ENCODE data around the gene KRT71. TPM values are rescaled to one million over a fixed set of nuclear protein-coding genes. Genes with fewer than 3 reads are reported as not detected.
"Not testable (repeated sequence)": the region's sequence is repeated elsewhere in the genome, so short reads cannot be mapped to it uniquely, and the experiment has no call there.

KRT71 gene
- total RNA-seq, 3 donors from 2014 or later, result not detected

DNA sequence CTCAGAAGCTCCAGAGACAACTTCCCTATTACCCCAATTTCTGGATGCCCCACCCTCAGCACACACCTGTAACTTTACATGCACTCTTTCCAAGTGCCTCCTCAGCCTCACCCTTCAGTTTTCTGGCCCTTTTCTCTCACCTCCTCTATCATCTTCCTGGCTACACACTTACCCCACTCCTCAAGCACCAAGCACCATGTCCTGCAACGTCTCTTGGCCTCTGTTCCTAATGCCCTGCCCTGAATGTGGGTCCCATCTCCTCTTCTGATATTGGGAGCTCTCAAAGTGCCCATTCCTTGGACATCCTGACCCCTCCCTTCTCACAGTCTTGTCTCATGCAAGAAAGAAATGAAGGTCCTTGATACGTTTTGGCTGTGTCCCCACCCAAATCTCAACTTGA is 47.1 kb upstream of the KRT71 start:
- TF ChIP-seq, protein P1, sequence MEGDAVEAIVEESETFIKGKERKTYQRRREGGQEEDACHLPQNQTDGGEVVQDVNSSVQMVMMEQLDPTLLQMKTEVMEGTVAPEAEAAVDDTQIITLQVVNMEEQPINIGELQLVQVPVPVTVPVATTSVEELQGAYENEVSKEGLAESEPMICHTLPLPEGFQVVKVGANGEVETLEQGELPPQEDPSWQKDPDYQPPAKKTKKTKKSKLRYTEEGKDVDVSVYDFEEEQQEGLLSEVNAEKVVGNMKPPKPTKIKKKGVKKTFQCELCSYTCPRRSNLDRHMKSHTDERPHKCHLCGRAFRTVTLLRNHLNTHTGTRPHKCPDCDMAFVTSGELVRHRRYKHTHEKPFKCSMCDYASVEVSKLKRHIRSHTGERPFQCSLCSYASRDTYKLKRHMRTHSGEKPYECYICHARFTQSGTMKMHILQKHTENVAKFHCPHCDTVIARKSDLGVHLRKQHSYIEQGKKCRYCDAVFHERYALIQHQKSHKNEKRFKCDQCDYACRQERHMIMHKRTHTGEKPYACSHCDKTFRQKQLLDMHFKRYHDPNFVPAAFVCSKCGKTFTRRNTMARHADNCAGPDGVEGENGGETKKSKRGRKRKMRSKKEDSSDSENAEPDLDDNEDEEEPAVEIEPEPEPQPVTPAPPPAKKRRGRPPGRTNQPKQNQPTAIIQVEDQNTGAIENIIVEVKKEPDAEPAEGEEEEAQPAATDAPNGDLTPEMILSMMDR (IDR thresholded peaks at IDR 0.05), result no peak
- no peaks in the 10 kb centered on the region for H3K4me1 ChIP-seq (ENCODE audit: low read depth)
- intact Hi-C loops (cut with DNase I, micrococcal nuclease), result no loop called here
- ATAC-seq (no peak), DNase-seq (no peak)
- H3K36me3 ChIP-seq (ENCODE audit: low read depth), result no peaks in the 10 kb centered on the region
- no peaks in the 10 kb centered on the region for H3K9me3 ChIP-seq
- H3K4me3 ChIP-seq, result no peak overlapping the region

DNA sequence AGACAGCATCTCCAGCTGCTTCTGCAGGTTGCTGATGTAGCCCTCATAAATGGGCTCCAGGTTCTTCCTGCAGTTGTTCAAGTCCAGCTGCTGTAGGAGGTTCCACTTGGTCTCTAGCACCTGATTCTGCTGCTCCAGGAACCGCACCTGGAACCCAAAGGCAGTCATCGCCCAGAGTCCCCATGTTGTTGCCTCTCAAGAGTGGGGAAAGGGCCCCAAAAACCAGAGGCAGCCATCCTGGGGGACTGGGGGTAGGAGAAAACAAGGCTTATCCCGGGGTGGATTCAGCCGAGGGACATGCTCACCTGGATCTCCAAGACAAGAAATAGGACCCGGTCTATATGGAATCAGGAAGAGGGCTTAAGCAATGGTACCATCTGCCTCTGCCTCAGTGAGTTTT is 46.0 kb upstream of the KRT71 start:
- Histone ChIP-seq H3K36me3 (ENCODE audit: low read depth) (no peaks in the 10 kb centered on the region), H3K9me3 (no peaks in the 10 kb centered on the region), H3K4me1 (ENCODE audit: low read depth) (no peaks in the 10 kb centered on the region), H3K4me3 (no peak overlapping the region)
- DNase-seq (no peak), ATAC-seq (no peak)
- intact Hi-C loops (cut with DNase I, micrococcal nuclease), result no loop called here
- TF ChIP-seq, protein P1 (IDR thresholded peaks at IDR 0.05), result no peak

DNA sequence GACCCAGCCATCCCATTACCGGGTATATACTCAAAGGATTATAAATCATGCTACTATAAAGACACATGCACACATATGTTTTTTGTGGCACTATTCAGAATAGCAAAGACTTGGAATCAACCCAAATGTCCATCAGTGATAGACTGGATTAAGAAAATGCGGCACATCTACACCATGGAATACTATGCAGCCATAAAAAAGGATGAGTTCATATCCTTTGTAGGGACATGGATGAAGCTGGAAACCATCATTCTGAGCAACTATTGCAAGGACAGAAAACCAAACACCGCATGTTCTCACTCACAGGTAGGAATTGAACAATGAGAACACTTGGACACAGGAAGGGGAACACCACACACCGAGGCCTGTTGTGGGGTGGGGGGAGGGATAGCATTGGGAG is 41.3 kb upstream of the KRT71 start:
- H3K36me3 ChIP-seq (ENCODE audit: low read depth); H3K9me3 ChIP-seq; DNase-seq; H3K4me1 ChIP-seq (ENCODE audit: low read depth); intact Hi-C loops (cut with DNase I, micrococcal nuclease); ATAC-seq; H3K4me3 ChIP-seq: not testable (repeated sequence)

DNA sequence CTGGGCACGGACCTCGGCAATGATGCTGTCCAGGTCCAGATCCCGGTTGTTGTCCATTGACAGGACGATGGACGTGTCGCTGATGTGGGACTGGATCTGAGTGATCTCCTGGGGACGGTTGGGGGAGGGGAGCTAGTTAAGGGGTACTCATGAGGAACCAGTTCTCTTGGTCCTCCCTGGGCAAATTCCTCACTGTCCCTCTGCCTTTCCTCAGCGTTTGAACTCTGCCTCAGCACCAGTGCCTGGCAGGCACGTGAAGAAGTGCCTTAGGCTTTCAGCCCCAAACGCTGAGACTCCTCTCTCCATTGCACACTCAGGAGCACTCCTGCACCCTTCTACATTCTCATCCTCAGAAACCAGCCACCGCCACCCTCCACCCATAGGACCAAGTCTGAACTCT is 38.6 kb upstream of the KRT71 start:
- no peak for ATAC-seq
- H3K36me3 ChIP-seq (ENCODE audit: low read depth), result no peaks in the 10 kb centered on the region
- TF ChIP-seq, protein P1 (IDR thresholded peaks at IDR 0.05), result no peak
- H3K4me1 ChIP-seq (ENCODE audit: low read depth), result no peaks in the 10 kb centered on the region
- intact Hi-C loops (cut with DNase I, micrococcal nuclease), result no loop called here
- DNase-seq, result no peak
- no peak overlapping the region for H3K4me3 ChIP-seq
- no peaks in the 10 kb centered on the region for H3K9me3 ChIP-seq

DNA sequence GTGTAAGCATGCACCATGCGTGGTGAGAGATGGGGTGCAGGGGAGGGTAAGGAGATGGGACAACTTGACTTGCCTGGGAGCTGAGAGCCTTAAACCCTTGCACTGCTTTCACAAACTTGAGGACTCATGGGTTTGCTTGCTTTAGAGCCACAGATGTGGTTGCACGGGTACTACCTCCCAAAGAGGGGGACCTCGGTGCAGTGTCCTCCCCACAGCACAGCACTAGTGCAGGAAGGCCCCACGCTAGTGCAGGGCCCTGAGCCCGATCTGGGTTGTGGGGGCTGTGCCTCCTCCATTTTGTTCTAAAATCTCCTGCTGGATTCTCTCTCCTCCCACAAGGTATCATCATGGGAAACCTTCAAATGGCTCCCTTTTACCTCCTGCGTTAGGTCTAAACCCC is 37.1 kb upstream of the KRT71 start:
- Histone ChIP-seq H3K36me3 (ENCODE audit: low read depth) (no peaks in the 10 kb centered on the region), H3K4me3 (no peak overlapping the region), H3K9me3 (no peaks in the 10 kb centered on the region), H3K4me1 (ENCODE audit: low read depth) (no peaks in the 10 kb centered on the region)
- no peak for ATAC-seq
- TF ChIP-seq, protein P1 (IDR thresholded peaks at IDR 0.05), result no peak
- no peak for DNase-seq
- intact Hi-C loops (cut with DNase I, micrococcal nuclease), result no loop called here

DNA sequence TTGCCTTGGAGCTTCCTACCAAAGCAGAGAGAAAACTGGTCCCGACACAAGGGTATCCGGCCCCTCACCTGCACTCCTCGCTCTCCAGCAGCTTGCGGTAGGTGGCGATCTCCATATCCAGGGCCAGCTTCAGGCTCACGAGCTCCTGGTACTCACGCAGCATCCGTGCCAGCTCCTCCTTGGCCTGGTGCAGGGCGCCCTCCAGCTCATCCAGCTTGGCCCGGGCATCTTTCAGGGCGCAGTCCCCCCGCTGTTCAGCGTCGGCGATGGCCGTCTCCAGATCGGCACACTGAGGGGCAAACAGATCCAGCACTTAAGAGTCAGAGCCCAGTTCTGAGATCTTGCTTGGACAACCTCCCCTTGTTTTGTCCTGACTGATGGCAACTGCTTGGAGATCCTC is 34.6 kb upstream of the KRT71 start:
- no peak for ATAC-seq
- Histone ChIP-seq H3K36me3 (ENCODE audit: low read depth) (no peaks in the 10 kb centered on the region), H3K4me3 (no peak overlapping the region), H3K4me1 (ENCODE audit: low read depth) (no peaks in the 10 kb centered on the region), H3K9me3 (no peaks in the 10 kb centered on the region)
- intact Hi-C loops (cut with DNase I, micrococcal nuclease), result no loop called here
- DNase-seq, result no peak
- TF ChIP-seq, protein P1 (IDR thresholded peaks at IDR 0.05), result no peak
